Esophagus squamous epithelium (tissue), 4 donors: ENCODE data around the gene MTX1.

ENCODE experiments used
- CTCF ChIP-seq, 6 experiments: fragments of 450-650 bp in 4 of 6; fragments of 200-600 bp in 2 of 6; sonication (generic) in 2 of 6; IDR thresholded peaks; one replicate each; pipeline ENCODE4 v1.5.1; 2016 to 2019; ENCODE audit warnings: antibody characterized with exemption in 6 of 6, mild to moderate bottlenecking in 4 of 6, moderate library complexity in 4 of 6
- POLR2A ChIP-seq, 4 donors: fragments of 450-650 bp; IDR thresholded peaks; one replicate each; pipeline ENCODE4 v1.6.1; 2017; ENCODE audit warnings: antibody characterized with exemption in 4 of 4, mild to moderate bottlenecking in 4 of 4, moderate library complexity in 3 of 4

GRCh38 chr1:155205969-155206593 is 2.4 kb upstream of the MTX1 start:
- TF ChIP-seq CTCF (IDR thresholded peaks at IDR 0.05) (no peak), POLR2A (IDR thresholded peaks at IDR 0.05) (no peak)
